Liver (tissue), 3 donors: ENCODE results near the gene TPCN1.

Source experiments
- EGR1 ChIP-seq, 2 donors: IDR thresholded peaks; 2 replicates each; pipeline ENCODE4 v1.6.1; 2016 to 2018; ENCODE audit warnings: antibody characterized with exemption in 2 of 2, low read depth in 2 of 2
- MAX ChIP-seq: IDR thresholded peaks from 2 replicates; pipeline ENCODE4 v1.6.1; 2016; ENCODE audit warnings: antibody characterized with exemption
- TAF1 ChIP-seq: conservative IDR thresholded peaks from 2 replicates; pipeline ENCODE4 v1.6.1; 2016; ENCODE audit warnings: antibody characterized with exemption, mild to moderate bottlenecking
- TF ChIP-seq, protein P1 (sequence below): IDR thresholded peaks from 2 replicates; pipeline ENCODE4 v1.6.1; 2016; ENCODE audit warnings: antibody characterized with exemption, mild to moderate bottlenecking
- TF ChIP-seq, protein P2 (sequence below): fragments of 150-350 bp; IDR thresholded peaks from 2 replicates; pipeline ENCODE4 v1.5.1; 2017; ENCODE audit warnings: improper control_type of control experiment, low read depth, low read length; ENCODE audit not compliant: missing input control
- TF ChIP-seq, protein P3 (sequence below): IDR thresholded peaks from 2 replicates; pipeline ENCODE4 v1.6.1; 2016; ENCODE audit warnings: antibody characterized with exemption
- donor health status: healthy.
- donor health status: healthy.

GRCh38 chr12:113248842-113249435 lies 27.7 kb downstream of the TPCN1 start:
- TF ChIP-seq MAX (no peak), EGR1 (IDR thresholded peaks at IDR 0.05; ENCODE audit: low read depth in 2 of 2) (no peak), TAF1 (no peak)
- TF ChIP-seq, protein P1, sequence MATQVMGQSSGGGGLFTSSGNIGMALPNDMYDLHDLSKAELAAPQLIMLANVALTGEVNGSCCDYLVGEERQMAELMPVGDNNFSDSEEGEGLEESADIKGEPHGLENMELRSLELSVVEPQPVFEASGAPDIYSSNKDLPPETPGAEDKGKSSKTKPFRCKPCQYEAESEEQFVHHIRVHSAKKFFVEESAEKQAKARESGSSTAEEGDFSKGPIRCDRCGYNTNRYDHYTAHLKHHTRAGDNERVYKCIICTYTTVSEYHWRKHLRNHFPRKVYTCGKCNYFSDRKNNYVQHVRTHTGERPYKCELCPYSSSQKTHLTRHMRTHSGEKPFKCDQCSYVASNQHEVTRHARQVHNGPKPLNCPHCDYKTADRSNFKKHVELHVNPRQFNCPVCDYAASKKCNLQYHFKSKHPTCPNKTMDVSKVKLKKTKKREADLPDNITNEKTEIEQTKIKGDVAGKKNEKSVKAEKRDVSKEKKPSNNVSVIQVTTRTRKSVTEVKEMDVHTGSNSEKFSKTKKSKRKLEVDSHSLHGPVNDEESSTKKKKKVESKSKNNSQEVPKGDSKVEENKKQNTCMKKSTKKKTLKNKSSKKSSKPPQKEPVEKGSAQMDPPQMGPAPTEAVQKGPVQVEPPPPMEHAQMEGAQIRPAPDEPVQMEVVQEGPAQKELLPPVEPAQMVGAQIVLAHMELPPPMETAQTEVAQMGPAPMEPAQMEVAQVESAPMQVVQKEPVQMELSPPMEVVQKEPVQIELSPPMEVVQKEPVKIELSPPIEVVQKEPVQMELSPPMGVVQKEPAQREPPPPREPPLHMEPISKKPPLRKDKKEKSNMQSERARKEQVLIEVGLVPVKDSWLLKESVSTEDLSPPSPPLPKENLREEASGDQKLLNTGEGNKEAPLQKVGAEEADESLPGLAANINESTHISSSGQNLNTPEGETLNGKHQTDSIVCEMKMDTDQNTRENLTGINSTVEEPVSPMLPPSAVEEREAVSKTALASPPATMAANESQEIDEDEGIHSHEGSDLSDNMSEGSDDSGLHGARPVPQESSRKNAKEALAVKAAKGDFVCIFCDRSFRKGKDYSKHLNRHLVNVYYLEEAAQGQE: no peak
- TF ChIP-seq, protein P2, sequence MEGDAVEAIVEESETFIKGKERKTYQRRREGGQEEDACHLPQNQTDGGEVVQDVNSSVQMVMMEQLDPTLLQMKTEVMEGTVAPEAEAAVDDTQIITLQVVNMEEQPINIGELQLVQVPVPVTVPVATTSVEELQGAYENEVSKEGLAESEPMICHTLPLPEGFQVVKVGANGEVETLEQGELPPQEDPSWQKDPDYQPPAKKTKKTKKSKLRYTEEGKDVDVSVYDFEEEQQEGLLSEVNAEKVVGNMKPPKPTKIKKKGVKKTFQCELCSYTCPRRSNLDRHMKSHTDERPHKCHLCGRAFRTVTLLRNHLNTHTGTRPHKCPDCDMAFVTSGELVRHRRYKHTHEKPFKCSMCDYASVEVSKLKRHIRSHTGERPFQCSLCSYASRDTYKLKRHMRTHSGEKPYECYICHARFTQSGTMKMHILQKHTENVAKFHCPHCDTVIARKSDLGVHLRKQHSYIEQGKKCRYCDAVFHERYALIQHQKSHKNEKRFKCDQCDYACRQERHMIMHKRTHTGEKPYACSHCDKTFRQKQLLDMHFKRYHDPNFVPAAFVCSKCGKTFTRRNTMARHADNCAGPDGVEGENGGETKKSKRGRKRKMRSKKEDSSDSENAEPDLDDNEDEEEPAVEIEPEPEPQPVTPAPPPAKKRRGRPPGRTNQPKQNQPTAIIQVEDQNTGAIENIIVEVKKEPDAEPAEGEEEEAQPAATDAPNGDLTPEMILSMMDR: no peak
- TF ChIP-seq, protein P3, sequence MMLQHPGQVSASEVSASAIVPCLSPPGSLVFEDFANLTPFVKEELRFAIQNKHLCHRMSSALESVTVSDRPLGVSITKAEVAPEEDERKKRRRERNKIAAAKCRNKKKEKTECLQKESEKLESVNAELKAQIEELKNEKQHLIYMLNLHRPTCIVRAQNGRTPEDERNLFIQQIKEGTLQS: no peak
